Liver (tissue), 9 donors: ENCODE data around the gene CDKN3. TPM values are rescaled to one million over a fixed set of nuclear protein-coding genes. Genes with fewer than 3 reads are reported as not detected.
"Not testable (repeated sequence)": the region's sequence is repeated elsewhere in the genome, so short reads cannot be mapped to it uniquely, and the experiment has no call there.

Experiments
- DNase-seq: peaks from one replicate; pipeline ENCODE4 v3.0.0-alpha.2; 2017; ENCODE audit warnings: low spot score
- H3K27ac ChIP-seq, 2 donors: one replicate each; pipeline ENCODE4 v1.7.0; 2013; ENCODE audit warnings: inconsistent platforms in 2 of 2, low read length in 2 of 2, control low read depth in 1 of 2, low read depth in 1 of 2, mild to moderate bottlenecking in 1 of 2
- H3K27me3 ChIP-seq, 4 donors: one replicate each; pipeline versions ENCODE4 v1.6.1 to v1.7.0; 2013; ENCODE audit warnings: low read length in 3 of 4, inconsistent platforms in 1 of 4, mild to moderate bottlenecking in 1 of 4, moderate library complexity in 1 of 4; ENCODE audit not compliant: control insufficient read depth in 4 of 4, insufficient read depth in 4 of 4
- H3K36me3 ChIP-seq, 4 donors: one replicate each; pipeline versions ENCODE4 v1.6.1 to v1.7.0; 2013; ENCODE audit warnings: low read length in 3 of 4, mild to moderate bottlenecking in 3 of 4, low read depth in 1 of 4, moderate library complexity in 1 of 4; ENCODE audit not compliant: control insufficient read depth in 4 of 4, insufficient read depth in 3 of 4
- H3K4me1 ChIP-seq, 4 donors: one replicate each; pipeline versions ENCODE4 v1.6.1 to v1.7.0; 2013; ENCODE audit warnings: low read length in 3 of 4, mild to moderate bottlenecking in 3 of 4, moderate library complexity in 1 of 4; ENCODE audit not compliant: control insufficient read depth in 4 of 4, insufficient read depth in 4 of 4
- H3K4me3 ChIP-seq, 3 donors: one replicate each; pipeline versions ENCODE4 v1.6.1 to v1.7.0; 2013; ENCODE audit warnings: low read length in 3 of 3, control low read depth in 1 of 3, low read depth in 1 of 3, mild to moderate bottlenecking in 1 of 3
- H3K9ac ChIP-seq, 2 donors: one replicate each; pipeline ENCODE4 v1.7.0; 2013; ENCODE audit warnings: low read length in 2 of 2, mild to moderate bottlenecking in 2 of 2, moderate library complexity in 2 of 2, control low read depth in 1 of 2, low read depth in 1 of 2
- H3K9me3 ChIP-seq, 4 donors: one replicate each; pipeline versions ENCODE4 v1.6.1 to v1.7.0; 2013; ENCODE audit warnings: low read length in 3 of 4; ENCODE audit not compliant: control insufficient read depth in 4 of 4
- FOXA2 ChIP-seq: IDR thresholded peaks from 2 replicates; pipeline ENCODE4 v1.6.1; 2016; ENCODE audit warnings: antibody characterized with exemption
- HNF4A ChIP-seq, 2 donors: conservative IDR thresholded peaks; 2 replicates each; pipeline ENCODE4 v1.6.1; 2016; ENCODE audit warnings: antibody characterized with exemption in 2 of 2, mild to moderate bottlenecking in 2 of 2
- HNF4G ChIP-seq: IDR thresholded peaks from 2 replicates; pipeline ENCODE4 v1.6.1; 2016; ENCODE audit warnings: antibody characterized with exemption
- NR2F2 ChIP-seq: IDR thresholded peaks from 2 replicates; pipeline ENCODE4 v1.6.1; 2016; ENCODE audit warnings: antibody characterized with exemption
- RAD21 ChIP-seq, 2 donors: IDR thresholded peaks; 2 replicates each; pipeline ENCODE4 v1.6.1; 2016; ENCODE audit warnings: antibody characterized with exemption in 2 of 2, mild to moderate bottlenecking in 2 of 2
- SP1 ChIP-seq: IDR thresholded peaks from 2 replicates; pipeline ENCODE4 v1.6.1; 2018; ENCODE audit warnings: antibody characterized with exemption, mild to moderate bottlenecking
- YY1 ChIP-seq: IDR thresholded peaks from 2 replicates; pipeline ENCODE4 v1.6.1; 2016; ENCODE audit warnings: antibody characterized with exemption, mild to moderate bottlenecking
- WGBS: extraction: QIAGEN DNeasy Blood & Tissue Kit; methylation state at CpG from one replicate; pipeline ENCODE4 v1.1.7; 2013; 5-methylcytosine and 5-hydroxymethylcytosine counted together
- polyA plus RNA-seq, 2 donors: library from polyadenylated mRNA; stranded (reverse) in 1 of 2; unstranded in 1 of 2; fragments of 200-250 nt in 1 of 2; fragments of >200 nt in 1 of 2; fragmentation: Nextera tagmentation in 1 of 2; extraction: Ambion mirVana in 1 of 2; gene quantifications; one replicate each; pipeline versions ENCODE4 v1.2.1 to v1.2.3, GENCODE V29; 2013 to 2015
- total RNA-seq, 2 donors: library from RNA; depleted of rRNA; stranded (reverse); fragments of >200 nt; gene quantifications; one replicate each; pipeline ENCODE4 v1.2.3, GENCODE V29; 2014
- TF ChIP-seq, protein P1 (sequence below): IDR thresholded peaks from 2 replicates; pipeline ENCODE4 v1.6.1; 2016; ENCODE audit warnings: antibody characterized with exemption
- TF ChIP-seq, protein P2 (sequence below): IDR thresholded peaks from 2 replicates; pipeline ENCODE4 v1.6.1; 2016; ENCODE audit warnings: antibody characterized with exemption, mild to moderate bottlenecking
- donor health status: healthy.
- donor health status: healthy.
- donor health status: healthy.
- donor health status: healthy.
- donor health status: healthy.

The CDKN3 gene
- total and polyA plus RNA-seq, 4 donors, result 0.50 to 33.9 (median 2.8) TPM

DNA sequence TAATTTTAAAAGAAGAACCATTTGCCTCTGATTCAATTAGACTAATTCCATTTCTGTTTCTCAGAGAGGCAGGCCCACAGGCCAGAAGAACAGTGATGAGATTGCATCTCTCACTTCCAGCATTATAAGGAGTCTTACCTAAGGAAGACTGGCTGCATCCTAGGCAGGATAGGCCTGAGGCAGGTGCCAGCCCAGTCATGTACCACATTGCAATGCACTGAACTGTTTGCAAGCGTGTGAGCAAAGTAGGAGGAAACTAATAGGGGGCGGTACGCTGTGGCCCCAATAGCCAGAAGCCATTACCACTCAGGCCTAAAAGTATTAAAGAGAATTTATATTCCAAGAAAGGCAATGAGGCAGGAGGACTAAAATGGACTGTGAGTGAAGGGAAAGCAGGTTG lies 56.4 kb downstream of the CDKN3 start:
- no peak overlapping the region for H3K27ac ChIP-seq
- no peaks in the 10 kb centered on the region for H3K9me3 ChIP-seq
- H3K27me3 ChIP-seq, result no peaks in the 10 kb centered on the region
- H3K36me3 ChIP-seq, result no peaks in the 10 kb centered on the region
- no peak overlapping the region for H3K9ac ChIP-seq
- H3K4me3 ChIP-seq, result no peak overlapping the region
- peaks cover 0 to 2% (median 0%) of the 10 kb centered on the region in 4 donors for H3K4me1 ChIP-seq
- no peak for DNase-seq
- no peak for TF ChIP-seq RAD21 (IDR thresholded peaks at IDR 0.05)
- no peak for TF ChIP-seq SP1
- no peak for TF ChIP-seq NR2F2
- TF ChIP-seq, protein P1, sequence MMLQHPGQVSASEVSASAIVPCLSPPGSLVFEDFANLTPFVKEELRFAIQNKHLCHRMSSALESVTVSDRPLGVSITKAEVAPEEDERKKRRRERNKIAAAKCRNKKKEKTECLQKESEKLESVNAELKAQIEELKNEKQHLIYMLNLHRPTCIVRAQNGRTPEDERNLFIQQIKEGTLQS, result no peak
- 96% methylated on average over 3 of the region's 3 CpGs for WGBS

DNA sequence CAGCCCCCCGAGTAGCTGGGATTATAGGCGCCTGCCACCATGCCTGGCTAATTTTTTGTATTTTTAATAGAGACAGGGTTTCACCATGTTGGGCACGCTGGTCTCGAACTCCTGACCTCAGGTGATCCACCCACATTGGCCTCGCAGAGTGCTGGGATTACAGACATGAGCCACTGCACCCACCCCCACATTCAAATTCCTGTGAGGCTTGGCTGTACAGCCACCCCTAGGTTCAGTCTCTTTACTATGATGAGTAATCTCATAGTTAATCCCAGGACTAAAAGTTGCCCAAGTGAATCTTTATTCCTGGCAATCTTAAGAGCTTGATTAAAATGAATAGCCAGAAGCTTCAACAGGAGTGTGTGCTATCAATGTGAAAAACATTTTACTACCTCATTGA lies 57.2 kb downstream of the CDKN3 start:
- 95% methylated on average over 5 of the region's 5 CpGs for WGBS
- H3K27ac ChIP-seq, H3K27me3 ChIP-seq, H3K9ac ChIP-seq, DNase-seq, H3K4me1 ChIP-seq, H3K4me3 ChIP-seq, H3K9me3 ChIP-seq, H3K36me3 ChIP-seq: not testable (repeated sequence)

DNA sequence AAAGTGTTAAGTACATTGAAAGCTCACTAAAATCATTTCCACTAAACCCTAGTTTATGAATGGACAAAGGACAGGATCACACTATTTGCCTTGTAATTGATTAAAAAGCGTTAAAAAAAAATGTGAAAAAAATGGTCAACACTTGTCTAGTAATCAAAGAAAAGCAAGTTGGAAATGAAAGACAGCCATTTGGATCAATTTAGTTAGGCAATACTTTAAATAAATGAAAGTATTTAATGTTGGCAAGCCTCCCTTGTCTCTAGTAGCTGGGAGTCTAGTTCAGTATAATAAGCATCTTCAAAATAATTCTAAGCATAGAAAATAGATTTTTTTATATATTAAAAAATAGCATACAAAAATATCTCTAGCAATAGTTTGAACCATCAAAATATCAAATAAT lies 58.6 kb downstream of the CDKN3 start:
- TF ChIP-seq FOXA2 (no peak), HNF4A (conservative IDR thresholded peaks at IDR 0.05) (no peak), YY1 (peak; percentile 60)
- Histone ChIP-seq H3K9ac (no peak overlapping the region), H3K36me3 (no peaks in the 10 kb centered on the region), H3K9me3 (no peaks in the 10 kb centered on the region), H3K4me3 (no peak overlapping the region), H3K27me3 (no peaks in the 10 kb centered on the region), H3K4me1 (peaks cover 0 to 5% (median 2%) of the 10 kb centered on the region in 4 donors), H3K27ac (no peak overlapping the region)
- no peak for DNase-seq
- WGBS, result 34% methylated on average over 1 of the region's 1 CpG

DNA sequence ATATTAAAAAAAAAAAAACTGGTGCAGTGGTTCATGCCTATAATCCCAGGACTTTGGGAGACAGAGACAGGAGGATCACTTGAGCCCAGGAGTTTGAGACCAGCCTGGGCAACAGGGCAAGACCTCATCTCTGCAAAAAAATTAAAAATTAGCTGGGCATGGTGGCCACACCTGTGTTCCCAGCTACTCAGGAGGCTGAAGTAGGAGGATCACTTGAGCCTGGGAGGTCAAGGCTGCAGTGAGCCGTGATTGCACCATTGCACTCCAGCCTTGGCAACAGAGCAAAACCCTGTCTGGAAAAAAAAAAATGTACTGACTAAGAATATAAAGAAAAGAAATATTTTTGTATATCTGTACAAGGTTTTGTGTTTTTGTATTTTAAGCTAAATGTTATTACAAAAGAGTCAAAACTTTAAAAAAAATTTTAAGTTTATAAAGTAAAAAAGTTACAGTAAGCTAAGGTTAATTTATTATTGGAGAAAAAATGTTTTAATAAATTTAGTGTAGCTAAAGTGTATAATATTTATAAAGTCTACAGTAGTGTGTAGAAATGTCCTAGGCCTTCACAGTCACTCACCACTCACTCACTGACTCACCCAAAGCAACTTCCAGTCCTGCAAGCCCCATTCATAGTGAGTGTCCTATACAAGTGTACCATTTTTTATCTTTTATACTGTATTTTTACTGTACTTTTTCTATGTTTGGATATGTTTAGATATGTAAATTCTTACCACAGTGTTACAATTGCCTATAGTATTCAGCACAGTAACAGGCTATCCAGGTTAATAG lies 60.2 kb downstream of the CDKN3 start:
- WGBS, result 80% methylated on average over 1 of the region's 1 CpG
- not testable (repeated sequence) for H3K4me1 ChIP-seq, H3K9ac ChIP-seq, H3K9me3 ChIP-seq, DNase-seq, H3K4me3 ChIP-seq, H3K27me3 ChIP-seq, H3K36me3 ChIP-seq, H3K27ac ChIP-seq

DNA sequence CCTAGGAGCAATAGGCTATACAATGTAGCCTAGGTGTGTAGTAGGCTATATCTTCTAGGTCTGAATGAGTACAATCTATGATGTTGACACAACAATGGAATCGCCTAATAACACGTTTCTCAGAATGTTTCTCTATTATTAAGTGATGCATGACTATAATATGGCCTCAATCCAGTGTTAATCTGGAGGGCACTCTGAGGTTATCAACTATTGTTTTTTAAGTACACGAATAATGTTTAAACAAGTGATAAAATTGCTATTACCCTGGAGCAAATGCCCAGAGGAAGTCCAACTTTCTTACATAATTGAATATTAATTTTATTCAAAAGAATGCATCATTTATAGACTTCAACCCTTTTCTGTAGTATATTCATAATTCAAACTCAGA lies 60.8 kb downstream of the CDKN3 start:
- no peak for DNase-seq
- Histone ChIP-seq H3K4me1 (peaks cover 0 to 5% (median 2%) of the 10 kb centered on the region in 4 donors), H3K27ac (no peak overlapping the region), H3K27me3 (peaks cover 0 to 2% (median 0%) of the 10 kb centered on the region in 4 donors), H3K36me3 (no peaks in the 10 kb centered on the region), H3K9me3 (no peaks in the 10 kb centered on the region), H3K4me3 (no peak overlapping the region), H3K9ac (no peak overlapping the region)
- WGBS, result 35% methylated on average over 3 of the region's 3 CpGs
- TF ChIP-seq, protein P2, sequence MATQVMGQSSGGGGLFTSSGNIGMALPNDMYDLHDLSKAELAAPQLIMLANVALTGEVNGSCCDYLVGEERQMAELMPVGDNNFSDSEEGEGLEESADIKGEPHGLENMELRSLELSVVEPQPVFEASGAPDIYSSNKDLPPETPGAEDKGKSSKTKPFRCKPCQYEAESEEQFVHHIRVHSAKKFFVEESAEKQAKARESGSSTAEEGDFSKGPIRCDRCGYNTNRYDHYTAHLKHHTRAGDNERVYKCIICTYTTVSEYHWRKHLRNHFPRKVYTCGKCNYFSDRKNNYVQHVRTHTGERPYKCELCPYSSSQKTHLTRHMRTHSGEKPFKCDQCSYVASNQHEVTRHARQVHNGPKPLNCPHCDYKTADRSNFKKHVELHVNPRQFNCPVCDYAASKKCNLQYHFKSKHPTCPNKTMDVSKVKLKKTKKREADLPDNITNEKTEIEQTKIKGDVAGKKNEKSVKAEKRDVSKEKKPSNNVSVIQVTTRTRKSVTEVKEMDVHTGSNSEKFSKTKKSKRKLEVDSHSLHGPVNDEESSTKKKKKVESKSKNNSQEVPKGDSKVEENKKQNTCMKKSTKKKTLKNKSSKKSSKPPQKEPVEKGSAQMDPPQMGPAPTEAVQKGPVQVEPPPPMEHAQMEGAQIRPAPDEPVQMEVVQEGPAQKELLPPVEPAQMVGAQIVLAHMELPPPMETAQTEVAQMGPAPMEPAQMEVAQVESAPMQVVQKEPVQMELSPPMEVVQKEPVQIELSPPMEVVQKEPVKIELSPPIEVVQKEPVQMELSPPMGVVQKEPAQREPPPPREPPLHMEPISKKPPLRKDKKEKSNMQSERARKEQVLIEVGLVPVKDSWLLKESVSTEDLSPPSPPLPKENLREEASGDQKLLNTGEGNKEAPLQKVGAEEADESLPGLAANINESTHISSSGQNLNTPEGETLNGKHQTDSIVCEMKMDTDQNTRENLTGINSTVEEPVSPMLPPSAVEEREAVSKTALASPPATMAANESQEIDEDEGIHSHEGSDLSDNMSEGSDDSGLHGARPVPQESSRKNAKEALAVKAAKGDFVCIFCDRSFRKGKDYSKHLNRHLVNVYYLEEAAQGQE, result no peak
- TF ChIP-seq HNF4G, result no peak
